ENCODE results near the gene ABCB1.
"Not testable (repeated sequence)": the region's sequence is repeated elsewhere in the genome, so short reads cannot be mapped to it uniquely, and the experiment has no call there.

The ABCB1 gene

DNA sequence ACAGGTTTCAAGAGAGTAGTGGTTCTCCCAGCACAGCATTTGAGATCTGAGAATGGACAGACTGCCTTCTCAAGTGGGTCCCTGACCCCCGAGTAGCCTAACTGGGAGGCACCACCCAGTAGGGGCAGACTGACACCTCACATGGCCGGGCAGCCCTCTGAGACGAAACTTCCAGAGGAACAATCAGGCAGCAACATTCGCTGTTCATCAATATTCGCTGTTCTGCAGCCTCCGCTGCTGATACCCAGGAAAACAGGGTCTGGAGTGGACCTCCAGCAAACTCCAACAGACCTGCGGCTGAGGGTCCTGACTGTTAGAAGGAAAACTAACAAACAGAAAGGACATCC lies 135.2 kb downstream of the ABCB1 start:
- H3K9me3 ChIP-seq (ENCODE audit: control insufficient read depth, low read depth, low read length) = not testable (repeated sequence)

GRCh38 chr7:87464830-87465533 lies 135.7 kb downstream of the ABCB1 start:
- H3K4me3 ChIP-seq (ENCODE audit: low read length) = peak overlapping the region; percentile 44
- not testable (repeated sequence) for H3K27ac ChIP-seq (ENCODE audit: low read length); H3K9ac ChIP-seq (ENCODE audit: low read length)

More for the DNA sequence above, 135.2 kb downstream of the ABCB1 start:
- not testable (repeated sequence) for H3K27me3 ChIP-seq (ENCODE audit: control insufficient read depth, insufficient read depth, low read length); H3K4me3 ChIP-seq (ENCODE audit: low read length); H3K36me3 ChIP-seq (ENCODE audit: control insufficient read depth, low read depth, low read length); H3K9ac ChIP-seq (ENCODE audit: low read length); H3K27ac ChIP-seq (ENCODE audit: low read length); H3K4me1 ChIP-seq (ENCODE audit: control insufficient read depth, low read depth, low read length)

GRCh38 chr7:87463982-87464381 lies 136.7 kb downstream of the ABCB1 start:
- no peaks in the 10 kb centered on the region for H3K27me3 ChIP-seq (ENCODE audit: control insufficient read depth, insufficient read depth, low read length)
- H3K27ac ChIP-seq (ENCODE audit: low read length) = no peak overlapping the region

More at GRCh38 chr7:87464830-87465533, 135.7 kb downstream of the ABCB1 start:
- not testable (repeated sequence) for H3K4me1 ChIP-seq (ENCODE audit: control insufficient read depth, low read depth, low read length); H3K36me3 ChIP-seq (ENCODE audit: control insufficient read depth, low read depth, low read length); H3K9me3 ChIP-seq (ENCODE audit: control insufficient read depth, low read depth, low read length); H3K27me3 ChIP-seq (ENCODE audit: control insufficient read depth, insufficient read depth, low read length)

GRCh38 chr7:87460444-87460843 lies 140.2 kb downstream of the ABCB1 start:
- H3K4me3 ChIP-seq (ENCODE audit: low read length) = not testable (repeated sequence)

More at GRCh38 chr7:87463982-87464381, 136.7 kb downstream of the ABCB1 start:
- peaks cover 6% of the 10 kb centered on the region for H3K4me1 ChIP-seq (ENCODE audit: control insufficient read depth, low read depth, low read length)
- H3K4me3 ChIP-seq (ENCODE audit: low read length) = no peak overlapping the region
- H3K36me3 ChIP-seq (ENCODE audit: control insufficient read depth, low read depth, low read length) = no peaks in the 10 kb centered on the region
- H3K9ac ChIP-seq (ENCODE audit: low read length) = no peak overlapping the region
- no peaks in the 10 kb centered on the region for H3K9me3 ChIP-seq (ENCODE audit: control insufficient read depth, low read depth, low read length)

DNA sequence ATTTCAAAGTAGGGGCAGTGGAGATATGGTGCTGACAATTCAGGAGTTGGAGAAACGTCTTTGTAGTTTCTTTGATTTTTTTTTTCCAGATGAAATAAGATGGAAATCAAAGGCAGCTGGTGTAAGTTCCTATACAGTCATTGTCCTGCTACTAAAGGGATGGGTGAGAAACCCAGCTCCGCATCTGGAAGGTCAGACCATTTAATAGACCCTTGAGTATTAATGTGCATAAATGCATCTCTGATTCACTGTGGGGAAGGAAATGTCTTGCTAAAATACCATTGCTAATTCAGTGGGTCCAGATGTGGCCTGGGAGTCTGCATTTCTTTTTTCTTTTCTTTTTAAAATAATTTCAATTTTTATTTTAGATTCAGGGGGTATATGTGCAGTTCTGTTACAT lies 140.7 kb downstream of the ABCB1 start:
- Histone ChIP-seq H3K9ac (ENCODE audit: low read length) (no peak overlapping the region), H3K36me3 (ENCODE audit: control insufficient read depth, low read depth, low read length) (no peaks in the 10 kb centered on the region), H3K4me3 (ENCODE audit: low read length) (no peak overlapping the region), H3K9me3 (ENCODE audit: control insufficient read depth, low read depth, low read length) (no peaks in the 10 kb centered on the region), H3K4me1 (ENCODE audit: control insufficient read depth, low read depth, low read length) (peaks cover 4% of the 10 kb centered on the region), H3K27ac (ENCODE audit: low read length) (no peak overlapping the region), H3K27me3 (ENCODE audit: control insufficient read depth, insufficient read depth, low read length) (no peaks in the 10 kb centered on the region)

More at GRCh38 chr7:87460444-87460843, 140.2 kb downstream of the ABCB1 start:
- H3K9me3 ChIP-seq (ENCODE audit: control insufficient read depth, low read depth, low read length); H3K9ac ChIP-seq (ENCODE audit: low read length); H3K27ac ChIP-seq (ENCODE audit: low read length); H3K4me1 ChIP-seq (ENCODE audit: control insufficient read depth, low read depth, low read length); H3K36me3 ChIP-seq (ENCODE audit: control insufficient read depth, low read depth, low read length); H3K27me3 ChIP-seq (ENCODE audit: control insufficient read depth, insufficient read depth, low read length): not testable (repeated sequence)

DNA sequence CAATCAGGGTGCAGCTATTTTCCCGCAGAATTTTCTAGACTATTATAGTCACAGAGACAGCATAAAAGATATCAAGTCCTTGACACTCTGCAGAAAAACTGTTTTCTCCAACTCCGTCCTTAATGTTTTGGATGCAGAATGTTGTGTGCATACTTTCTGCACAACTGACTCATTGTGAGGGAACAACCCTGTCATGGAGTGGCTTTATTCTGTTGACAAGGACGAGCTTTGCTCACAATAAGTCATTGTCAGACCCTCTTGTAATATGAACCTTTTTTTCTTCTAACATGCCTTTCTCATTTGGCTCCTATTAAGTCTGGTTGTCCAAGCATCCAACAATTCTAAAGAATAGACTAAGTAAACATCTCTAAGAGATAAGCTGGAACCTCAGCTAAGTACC lies 142.5 kb downstream of the ABCB1 start:
- Histone ChIP-seq H3K4me3 (ENCODE audit: low read length) (no peak overlapping the region), H3K9ac (ENCODE audit: low read length) (no peak overlapping the region), H3K27me3 (ENCODE audit: control insufficient read depth, insufficient read depth, low read length) (no peaks in the 10 kb centered on the region), H3K36me3 (ENCODE audit: control insufficient read depth, low read depth, low read length) (no peaks in the 10 kb centered on the region), H3K4me1 (ENCODE audit: control insufficient read depth, low read depth, low read length) (no peaks in the 10 kb centered on the region), H3K9me3 (ENCODE audit: control insufficient read depth, low read depth, low read length) (no peaks in the 10 kb centered on the region), H3K27ac (ENCODE audit: low read length) (no peak overlapping the region)

GRCh38 chr7:87456247-87456646 lies 144.4 kb downstream of the ABCB1 start:
- Histone ChIP-seq H3K4me3 (ENCODE audit: low read length) (no peak overlapping the region), H3K27ac (ENCODE audit: low read length) (no peak overlapping the region), H3K36me3 (ENCODE audit: control insufficient read depth, low read depth, low read length) (no peaks in the 10 kb centered on the region), H3K4me1 (ENCODE audit: control insufficient read depth, low read depth, low read length) (no peaks in the 10 kb centered on the region), H3K9ac (ENCODE audit: low read length) (no peak overlapping the region), H3K9me3 (ENCODE audit: control insufficient read depth, low read depth, low read length) (no peaks in the 10 kb centered on the region), H3K27me3 (ENCODE audit: control insufficient read depth, insufficient read depth, low read length) (no peaks in the 10 kb centered on the region)

All from iPS-18a (cell line).